Panc1 (cell line): ENCODE results near the gene ORM1.

Experiments used
- SIN3A ChIP-seq: IDR thresholded peaks from 2 replicates; pipeline ENCODE4 v1.6.1; 2012; ENCODE audit warnings: low read depth, mild to moderate bottlenecking, low read length, moderate library complexity, borderline replicate concordance; ENCODE audit not compliant: insufficient read depth
- TF ChIP-seq, protein P1 (sequence below): fragments of 450-650 bp; IDR thresholded peaks from 2 replicates; pipeline ENCODE4 v1.5.1; 2017; ENCODE audit warnings: mild to moderate bottlenecking
- TF ChIP-seq, protein P2 (sequence below), 2 experiments: IDR thresholded peaks; 2 replicates each; pipeline ENCODE4 v1.6.1; 2011 to 2012; ENCODE audit warnings: low read depth in 2 of 2, control low read depth in 1 of 2, low read length in 1 of 2, mild to moderate bottlenecking in 1 of 2, moderate library complexity in 1 of 2; ENCODE audit not compliant: insufficient read depth in 1 of 2

DNA sequence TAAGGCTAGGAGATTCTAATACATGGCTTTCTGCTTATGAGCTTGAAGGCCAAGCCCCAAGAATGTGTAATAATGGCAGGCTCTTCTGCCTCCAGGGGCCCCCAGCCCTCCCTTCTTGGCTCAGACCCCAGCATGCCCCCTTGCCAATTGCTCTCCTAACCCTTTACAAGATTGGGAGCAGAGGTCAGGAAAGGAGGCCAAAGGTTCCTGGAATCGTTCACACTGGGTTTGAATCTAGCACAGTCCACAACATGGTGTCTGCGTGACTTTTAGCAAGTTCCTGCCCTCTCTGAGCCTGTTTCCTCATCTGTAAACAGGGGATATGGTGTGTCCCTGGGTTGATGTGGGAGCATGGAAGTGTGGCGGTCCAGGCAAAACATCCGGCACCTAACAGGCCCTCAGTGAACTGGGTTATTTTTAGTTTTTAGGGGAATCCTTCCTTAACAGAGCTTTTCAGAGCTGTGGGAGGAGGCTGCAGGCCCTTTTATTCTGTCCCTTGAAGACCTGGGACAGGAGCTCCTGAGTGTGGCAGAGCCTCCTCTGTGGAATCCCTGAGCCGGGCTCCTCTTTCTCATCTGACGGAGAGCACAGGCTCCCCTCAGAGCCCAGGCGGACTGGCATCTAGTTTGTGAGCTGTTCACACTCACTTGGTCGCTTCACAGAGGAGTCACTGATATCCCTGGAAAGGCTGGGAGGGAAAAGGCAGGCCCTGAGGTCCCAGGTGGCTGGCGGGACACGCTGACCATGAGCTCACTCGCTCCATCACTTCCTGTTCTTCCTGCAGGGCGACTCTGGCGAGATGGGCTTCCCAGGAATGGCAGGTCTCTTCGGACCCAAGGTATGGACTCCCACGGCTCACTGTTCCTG, 23.4 kb upstream of the ORM1 start:
- TF ChIP-seq, protein P1, sequence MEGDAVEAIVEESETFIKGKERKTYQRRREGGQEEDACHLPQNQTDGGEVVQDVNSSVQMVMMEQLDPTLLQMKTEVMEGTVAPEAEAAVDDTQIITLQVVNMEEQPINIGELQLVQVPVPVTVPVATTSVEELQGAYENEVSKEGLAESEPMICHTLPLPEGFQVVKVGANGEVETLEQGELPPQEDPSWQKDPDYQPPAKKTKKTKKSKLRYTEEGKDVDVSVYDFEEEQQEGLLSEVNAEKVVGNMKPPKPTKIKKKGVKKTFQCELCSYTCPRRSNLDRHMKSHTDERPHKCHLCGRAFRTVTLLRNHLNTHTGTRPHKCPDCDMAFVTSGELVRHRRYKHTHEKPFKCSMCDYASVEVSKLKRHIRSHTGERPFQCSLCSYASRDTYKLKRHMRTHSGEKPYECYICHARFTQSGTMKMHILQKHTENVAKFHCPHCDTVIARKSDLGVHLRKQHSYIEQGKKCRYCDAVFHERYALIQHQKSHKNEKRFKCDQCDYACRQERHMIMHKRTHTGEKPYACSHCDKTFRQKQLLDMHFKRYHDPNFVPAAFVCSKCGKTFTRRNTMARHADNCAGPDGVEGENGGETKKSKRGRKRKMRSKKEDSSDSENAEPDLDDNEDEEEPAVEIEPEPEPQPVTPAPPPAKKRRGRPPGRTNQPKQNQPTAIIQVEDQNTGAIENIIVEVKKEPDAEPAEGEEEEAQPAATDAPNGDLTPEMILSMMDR: no peak
- no peak for TF ChIP-seq SIN3A
- TF ChIP-seq, protein P2, sequence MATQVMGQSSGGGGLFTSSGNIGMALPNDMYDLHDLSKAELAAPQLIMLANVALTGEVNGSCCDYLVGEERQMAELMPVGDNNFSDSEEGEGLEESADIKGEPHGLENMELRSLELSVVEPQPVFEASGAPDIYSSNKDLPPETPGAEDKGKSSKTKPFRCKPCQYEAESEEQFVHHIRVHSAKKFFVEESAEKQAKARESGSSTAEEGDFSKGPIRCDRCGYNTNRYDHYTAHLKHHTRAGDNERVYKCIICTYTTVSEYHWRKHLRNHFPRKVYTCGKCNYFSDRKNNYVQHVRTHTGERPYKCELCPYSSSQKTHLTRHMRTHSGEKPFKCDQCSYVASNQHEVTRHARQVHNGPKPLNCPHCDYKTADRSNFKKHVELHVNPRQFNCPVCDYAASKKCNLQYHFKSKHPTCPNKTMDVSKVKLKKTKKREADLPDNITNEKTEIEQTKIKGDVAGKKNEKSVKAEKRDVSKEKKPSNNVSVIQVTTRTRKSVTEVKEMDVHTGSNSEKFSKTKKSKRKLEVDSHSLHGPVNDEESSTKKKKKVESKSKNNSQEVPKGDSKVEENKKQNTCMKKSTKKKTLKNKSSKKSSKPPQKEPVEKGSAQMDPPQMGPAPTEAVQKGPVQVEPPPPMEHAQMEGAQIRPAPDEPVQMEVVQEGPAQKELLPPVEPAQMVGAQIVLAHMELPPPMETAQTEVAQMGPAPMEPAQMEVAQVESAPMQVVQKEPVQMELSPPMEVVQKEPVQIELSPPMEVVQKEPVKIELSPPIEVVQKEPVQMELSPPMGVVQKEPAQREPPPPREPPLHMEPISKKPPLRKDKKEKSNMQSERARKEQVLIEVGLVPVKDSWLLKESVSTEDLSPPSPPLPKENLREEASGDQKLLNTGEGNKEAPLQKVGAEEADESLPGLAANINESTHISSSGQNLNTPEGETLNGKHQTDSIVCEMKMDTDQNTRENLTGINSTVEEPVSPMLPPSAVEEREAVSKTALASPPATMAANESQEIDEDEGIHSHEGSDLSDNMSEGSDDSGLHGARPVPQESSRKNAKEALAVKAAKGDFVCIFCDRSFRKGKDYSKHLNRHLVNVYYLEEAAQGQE (IDR thresholded peaks at IDR 0.05; ENCODE audit: insufficient read depth in 1 of 2, low read depth in 2 of 2, low read length in 1 of 2): no peak
